Activated T-cell treated with anti-CD3 and anti-CD28 coated beads for 48 hours (primary cell): ENCODE data around the gene LAMA1.
"Not testable (repeated sequence)": the region's sequence is repeated elsewhere in the genome, so short reads cannot be mapped to it uniquely, and the experiment has no call there.

ENCODE experiments used
- DNase-seq: peaks from one replicate; pipeline ENCODE4 v3.0.0-alpha.2; 2020; ENCODE audit warnings: low read depth

LAMA1 gene, protein sequence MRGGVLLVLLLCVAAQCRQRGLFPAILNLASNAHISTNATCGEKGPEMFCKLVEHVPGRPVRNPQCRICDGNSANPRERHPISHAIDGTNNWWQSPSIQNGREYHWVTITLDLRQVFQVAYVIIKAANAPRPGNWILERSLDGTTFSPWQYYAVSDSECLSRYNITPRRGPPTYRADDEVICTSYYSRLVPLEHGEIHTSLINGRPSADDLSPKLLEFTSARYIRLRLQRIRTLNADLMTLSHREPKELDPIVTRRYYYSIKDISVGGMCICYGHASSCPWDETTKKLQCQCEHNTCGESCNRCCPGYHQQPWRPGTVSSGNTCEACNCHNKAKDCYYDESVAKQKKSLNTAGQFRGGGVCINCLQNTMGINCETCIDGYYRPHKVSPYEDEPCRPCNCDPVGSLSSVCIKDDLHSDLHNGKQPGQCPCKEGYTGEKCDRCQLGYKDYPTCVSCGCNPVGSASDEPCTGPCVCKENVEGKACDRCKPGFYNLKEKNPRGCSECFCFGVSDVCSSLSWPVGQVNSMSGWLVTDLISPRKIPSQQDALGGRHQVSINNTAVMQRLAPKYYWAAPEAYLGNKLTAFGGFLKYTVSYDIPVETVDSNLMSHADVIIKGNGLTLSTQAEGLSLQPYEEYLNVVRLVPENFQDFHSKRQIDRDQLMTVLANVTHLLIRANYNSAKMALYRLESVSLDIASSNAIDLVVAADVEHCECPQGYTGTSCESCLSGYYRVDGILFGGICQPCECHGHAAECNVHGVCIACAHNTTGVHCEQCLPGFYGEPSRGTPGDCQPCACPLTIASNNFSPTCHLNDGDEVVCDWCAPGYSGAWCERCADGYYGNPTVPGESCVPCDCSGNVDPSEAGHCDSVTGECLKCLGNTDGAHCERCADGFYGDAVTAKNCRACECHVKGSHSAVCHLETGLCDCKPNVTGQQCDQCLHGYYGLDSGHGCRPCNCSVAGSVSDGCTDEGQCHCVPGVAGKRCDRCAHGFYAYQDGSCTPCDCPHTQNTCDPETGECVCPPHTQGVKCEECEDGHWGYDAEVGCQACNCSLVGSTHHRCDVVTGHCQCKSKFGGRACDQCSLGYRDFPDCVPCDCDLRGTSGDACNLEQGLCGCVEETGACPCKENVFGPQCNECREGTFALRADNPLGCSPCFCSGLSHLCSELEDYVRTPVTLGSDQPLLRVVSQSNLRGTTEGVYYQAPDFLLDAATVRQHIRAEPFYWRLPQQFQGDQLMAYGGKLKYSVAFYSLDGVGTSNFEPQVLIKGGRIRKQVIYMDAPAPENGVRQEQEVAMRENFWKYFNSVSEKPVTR (N-terminal part only)

GRCh38 chr18:7117390-7118355, at the start of gene LAMA1:
Gene LAMA1 (minus strand): TSS chr18:7117797. CDS start chr18:7117720, 77 bp downstream.
- no peak for DNase-seq

GRCh38 chr18:7165846-7166393, 48.3 kb upstream of the LAMA1 start:
- DNase-seq = no peak

DNA sequence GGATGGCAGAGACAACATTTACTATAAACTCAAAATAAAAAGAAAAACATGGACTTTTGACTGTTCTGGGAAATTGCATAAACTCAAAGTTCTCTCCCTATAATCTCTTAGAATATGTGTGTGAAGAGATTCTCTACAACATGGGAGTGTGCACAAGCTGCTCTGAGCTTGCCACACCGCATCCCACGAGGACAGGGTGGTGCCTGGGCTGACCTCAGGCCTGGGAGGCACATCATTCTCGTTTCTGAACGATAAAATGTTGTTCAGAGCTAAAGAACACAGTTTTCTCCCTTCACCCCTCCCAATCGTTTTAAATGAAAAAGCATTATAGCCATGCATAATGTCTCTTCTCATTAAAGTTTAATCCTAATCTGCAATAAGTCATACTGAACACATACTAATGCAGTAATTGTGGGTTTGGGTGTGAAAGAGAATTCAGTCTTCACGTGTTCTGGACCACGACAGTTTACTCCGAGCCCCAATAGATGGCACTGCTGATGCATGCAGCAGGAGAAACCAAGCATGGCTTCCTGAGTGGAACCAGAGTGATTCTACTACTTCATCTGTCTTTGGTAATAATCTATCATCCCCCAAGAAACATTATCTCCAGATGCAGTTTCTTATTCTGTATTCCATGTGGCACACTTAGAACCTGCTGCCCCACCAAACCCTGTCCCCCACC, 46.9 kb upstream of the LAMA1 start:
- no peak for DNase-seq

DNA sequence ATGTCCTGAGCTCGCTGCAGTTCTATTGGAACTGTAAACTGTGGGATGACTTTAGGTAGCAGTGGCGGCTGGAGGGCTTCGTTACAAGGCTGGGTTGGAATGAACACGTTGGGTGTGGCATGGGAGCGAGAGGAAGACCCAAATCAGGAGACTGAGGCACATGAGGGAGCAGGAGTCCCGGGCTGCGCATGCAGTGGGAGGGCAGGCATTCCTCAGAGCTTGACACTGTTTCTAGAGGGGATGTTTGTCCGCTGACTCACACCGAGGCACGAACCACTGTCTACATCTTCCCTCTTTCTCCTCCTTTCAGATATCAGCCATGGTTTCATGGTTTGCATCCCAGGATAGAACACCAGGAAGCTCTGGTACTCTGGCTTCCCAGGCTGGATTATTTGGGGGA, 40.6 kb upstream of the LAMA1 start:
- DNase-seq = no peak

DNA sequence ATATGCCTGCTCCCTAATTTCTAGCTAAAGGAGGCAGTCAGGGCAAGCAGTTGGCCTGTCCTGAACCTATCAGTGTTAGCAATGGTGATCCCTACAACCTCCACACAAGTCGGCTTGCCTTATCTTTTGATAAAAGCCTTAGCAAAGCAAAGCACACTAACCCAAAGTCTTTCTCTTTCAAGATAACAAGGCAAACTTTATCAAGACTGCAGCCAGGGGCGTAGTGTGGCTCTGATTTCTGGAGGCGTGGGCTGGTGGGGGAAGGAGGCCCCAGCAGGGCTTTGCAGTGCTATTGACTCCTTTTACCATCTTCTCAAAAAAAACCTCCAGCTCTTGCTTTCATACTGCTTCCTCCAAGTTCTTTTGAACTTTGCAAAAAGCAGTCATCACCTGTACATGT, 40.2 kb upstream of the LAMA1 start:
- DNase-seq = no peak

DNA sequence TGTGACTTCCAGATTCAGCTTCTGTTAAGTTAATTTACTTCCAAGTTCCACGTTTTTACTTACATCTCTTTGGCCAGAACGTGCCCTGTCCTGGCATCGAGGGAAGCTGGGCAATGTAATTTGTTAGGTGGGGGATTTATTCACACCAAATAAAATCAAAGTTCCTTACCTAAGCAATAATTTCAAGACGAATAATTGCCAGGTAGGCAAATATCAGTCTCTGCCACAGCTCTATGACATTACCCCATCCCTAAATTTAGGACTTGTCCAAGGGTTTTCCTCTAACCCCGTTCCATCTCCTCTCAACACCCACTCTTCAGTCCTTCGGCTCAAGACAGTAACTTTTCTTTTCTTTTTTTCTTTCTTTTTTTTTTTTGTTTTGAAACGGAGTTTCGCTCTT, 38.3 kb upstream of the LAMA1 start:
- DNase-seq = no peak

- no peak for DNase-seq
Observed at GRCh38 chr18:7155092-7155491, 37.5 kb upstream of the LAMA1 start.

DNA sequence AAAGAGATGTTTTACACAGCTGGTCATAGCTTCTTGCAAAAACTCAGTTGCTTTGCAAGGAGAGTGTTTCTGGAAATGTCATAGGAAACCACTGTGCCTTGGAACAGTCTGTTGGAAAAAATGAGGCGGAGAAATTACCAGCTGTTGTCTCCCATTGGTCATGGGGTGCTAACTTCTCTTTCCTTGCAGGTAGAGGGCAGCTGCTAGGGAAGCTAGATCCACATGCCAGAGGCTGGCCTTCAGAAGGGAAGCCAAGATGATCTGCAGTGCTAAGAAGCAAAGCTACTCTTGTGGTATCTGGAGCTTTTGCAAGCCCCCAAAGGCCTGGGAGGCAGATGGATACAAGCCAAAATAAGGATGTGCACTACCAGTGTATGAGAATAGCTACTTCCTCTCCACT, 34.8 kb upstream of the LAMA1 start:
- DNase-seq = no peak

DNA sequence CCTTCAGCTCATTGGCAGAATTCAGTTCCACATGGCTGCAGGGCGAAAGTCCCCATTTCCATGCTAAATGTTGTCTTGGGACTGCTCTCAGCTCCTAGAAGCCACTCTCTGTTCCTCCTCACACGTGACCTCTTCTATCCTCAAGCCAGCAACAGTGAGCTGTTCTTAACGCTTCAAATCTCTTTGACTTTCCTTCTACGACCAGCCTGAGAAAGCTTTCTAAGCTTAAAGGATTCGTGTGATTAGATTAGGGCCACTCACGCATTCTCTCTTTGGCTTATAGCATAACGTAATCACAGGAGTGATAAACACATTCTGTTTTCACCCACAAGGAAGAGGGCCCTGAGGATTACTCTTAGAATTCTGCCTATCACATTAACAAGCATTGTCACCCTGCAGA, 29.8 kb upstream of the LAMA1 start:
- DNase-seq = no peak

- no peak for DNase-seq
Observed at GRCh38 chr18:7146067-7146466, 28.5 kb upstream of the LAMA1 start.

DNA sequence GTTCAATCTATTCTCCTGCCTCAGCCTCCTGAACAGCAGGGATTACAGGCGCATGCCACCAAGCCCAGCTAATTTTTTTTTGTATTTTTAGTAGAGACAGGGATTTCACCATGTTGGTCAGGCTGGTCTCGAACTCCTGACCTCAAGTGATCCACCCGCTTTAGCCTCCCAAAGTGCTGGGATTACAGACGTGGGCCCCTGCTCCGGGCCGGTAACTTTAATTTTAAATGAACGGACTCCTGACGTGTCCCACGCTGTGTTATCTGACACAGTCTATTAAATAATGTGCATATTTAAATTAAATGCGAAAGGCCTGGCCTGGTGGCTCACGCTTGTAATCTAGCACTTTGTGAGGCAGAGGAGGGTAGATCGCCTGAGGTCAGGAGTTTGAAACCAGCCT, 27.3 kb upstream of the LAMA1 start:
- DNase-seq = not testable (repeated sequence)

DNA sequence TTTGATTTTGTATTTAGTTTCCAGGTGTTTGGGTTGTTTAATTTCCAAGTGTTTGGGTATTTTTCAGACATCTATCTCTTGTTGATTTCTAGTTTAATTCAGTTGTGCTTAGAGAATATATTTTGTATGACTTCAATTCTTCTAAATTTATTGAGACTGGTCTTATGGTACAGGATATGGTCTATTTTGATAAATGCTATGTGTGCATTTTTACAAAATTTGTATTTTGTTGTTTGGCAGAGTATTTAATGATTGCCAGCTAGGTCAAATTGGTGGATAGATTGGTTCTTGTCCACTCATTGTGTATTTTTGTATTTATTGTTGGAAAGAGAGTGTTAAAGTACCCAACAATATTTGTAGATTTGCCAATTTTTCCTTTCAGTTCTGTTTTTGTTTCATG, 23.7 kb upstream of the LAMA1 start:
- no peak for DNase-seq

DNA sequence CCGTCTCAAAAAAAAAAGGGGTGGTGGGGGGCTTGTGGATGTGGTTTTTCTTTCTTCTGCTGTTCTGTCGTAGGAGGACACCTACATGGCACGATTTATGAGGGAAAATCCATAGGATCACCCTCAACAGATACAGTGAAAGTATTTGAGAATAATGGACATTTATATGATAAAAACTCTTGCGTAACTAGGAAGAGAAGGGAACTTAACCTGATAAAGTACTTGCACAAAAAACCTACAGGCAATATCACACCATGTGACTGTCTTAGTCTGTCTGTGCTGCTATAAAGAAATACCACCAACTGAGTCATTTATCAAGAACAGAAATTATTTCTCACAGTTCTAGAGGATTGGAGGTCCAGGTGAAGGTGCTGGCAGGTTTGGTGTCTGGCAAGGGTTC, 21.8 kb upstream of the LAMA1 start:
- no peak for DNase-seq

DNA sequence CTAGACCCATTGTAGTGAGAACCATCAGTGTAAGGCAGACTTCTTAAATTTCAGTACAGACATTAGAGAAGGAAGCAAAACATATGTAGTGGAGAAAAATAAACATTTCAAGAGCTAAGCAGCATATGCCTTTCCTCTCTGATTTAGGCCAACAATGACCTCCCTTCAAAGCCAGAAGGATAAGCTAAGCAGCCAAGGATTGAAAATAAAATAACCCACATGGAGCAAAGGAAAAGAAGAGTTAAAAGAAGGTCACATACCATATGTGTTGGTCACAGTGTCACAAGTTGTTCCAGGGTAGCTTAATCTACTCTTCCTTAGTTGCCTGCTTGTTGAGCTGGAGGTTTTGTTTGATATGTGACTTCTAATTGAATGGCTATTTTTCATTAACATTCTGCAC, 15.6 kb upstream of the LAMA1 start:
- DNase-seq = no peak

- no peak for DNase-seq
Observed at GRCh38 chr18:7132356-7133150, 15.0 kb upstream of the LAMA1 start.

GRCh38 chr18:7122376-7122775, 4.8 kb upstream of the LAMA1 start:
- no peak for DNase-seq

DNA sequence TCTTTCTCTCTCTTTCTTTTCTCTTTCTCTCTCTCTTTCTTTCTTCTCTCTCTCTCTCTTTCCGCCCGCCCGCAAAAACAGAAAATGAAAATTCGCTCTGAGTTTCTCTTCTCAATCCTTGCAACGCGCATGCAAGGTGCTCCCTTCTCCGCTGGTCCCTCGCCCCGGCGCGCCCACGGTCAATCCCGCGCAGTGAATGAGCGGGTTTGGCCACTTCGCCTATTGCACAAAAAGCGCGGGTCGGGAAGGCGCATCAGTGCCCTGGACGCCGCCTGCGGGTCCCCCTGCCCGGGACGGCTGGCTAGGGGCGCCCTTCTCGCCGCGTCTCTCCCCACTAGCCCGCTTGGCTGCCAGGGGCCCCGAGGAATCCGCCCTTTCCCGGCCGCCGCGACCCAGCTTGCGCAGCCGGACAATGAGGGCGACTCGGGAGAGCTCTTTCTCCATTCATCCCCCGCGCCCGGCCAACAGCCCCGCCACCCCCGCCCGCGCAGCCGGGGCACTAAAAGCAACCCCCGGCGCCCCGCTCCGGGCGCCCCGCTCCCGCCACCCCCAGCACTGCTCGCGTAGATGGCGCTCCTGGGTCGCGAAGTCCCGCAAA, 706 bp downstream of the LAMA1 start:
- no peak for DNase-seq

DNA sequence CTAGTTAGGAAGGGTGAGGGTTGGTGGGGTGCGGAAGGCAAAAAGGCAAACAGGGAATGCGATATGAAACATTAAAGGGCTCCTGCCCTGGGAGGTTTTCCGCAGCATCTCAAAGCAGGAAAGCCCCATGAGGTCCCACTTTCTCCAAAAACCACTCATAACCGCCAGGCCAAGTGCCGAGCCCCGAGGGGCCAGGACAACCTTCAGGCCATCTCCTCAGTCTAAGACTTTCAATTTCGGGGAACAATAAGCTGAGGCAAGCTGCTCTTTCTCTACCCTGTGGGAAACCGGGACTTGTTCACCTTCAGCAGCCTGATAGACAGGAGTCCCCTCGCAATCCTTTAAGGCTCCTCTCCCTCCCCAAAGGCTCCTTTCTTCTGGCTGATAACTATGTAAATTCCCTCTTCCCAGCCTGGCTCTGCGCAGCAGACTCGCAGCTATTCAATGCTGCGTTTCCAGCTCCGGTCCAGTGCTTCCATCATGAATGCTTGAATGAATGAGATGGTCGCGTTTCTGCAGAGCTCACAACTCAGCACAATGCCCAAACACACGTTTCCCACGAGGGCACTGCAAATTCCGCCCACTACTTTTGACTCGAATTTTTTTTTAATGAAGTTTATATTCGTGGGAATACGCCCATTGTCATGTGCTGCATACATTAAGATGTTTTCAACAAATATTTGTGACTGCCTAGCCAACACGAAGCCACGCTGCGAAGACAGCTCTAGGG, 1.4 kb downstream of the LAMA1 start:
- no peak for DNase-seq
